ENCODE results near the gene ABTB2.

DNA sequence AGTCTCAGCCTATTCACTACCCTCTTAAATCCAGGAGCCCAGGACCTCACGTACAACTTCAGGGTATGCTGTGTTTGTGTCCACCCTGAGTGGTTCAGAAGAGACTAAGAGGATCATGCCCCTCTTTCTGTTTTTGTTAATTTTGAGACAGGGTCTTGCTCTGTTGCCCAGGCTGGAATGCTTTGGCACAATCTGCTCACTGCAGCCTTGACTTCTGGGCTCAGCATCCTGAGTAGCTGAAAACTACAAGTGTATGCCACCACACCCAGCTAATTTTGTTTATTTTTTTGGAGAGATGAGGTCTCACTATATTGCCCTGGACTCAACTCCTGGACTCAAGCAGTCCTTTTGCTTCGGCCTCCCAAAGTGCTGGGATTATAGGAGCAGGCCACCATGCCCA lies 133.9 kb downstream of the ABTB2 start:
- TF ChIP-seq POLR2A (IDR thresholded peaks at IDR 0.05; ENCODE audit: low read length), result no peak
- TF ChIP-seq GATA1 (IDR thresholded peaks at IDR 0.05; ENCODE audit: low read depth, low read length), result no peak
